H1 (cell line): Measurements from ENCODE around the gene CTAGE1. TPM values are rescaled to one million over a fixed set of nuclear protein-coding genes. Genes with fewer than 3 reads are reported as not detected.

Experiments used
- CHD7 ChIP-seq: fragments of 300-600 bp; sonication (generic); IDR thresholded peaks from 2 replicates; pipeline ENCODE4 v1.7.1; 2012; ENCODE audit warnings: low read length, moderate library complexity, mild to moderate bottlenecking, inconsistent platforms; ENCODE audit not compliant: insufficient replicate concordance
- polyA plus RNA-seq, 7 experiments: library from polyadenylated mRNA; depleted of rRNA in 3 of 7; stranded (reverse) in 5 of 7; unstranded in 2 of 7; fragments of >200 nt in 5 of 7; fragments of 200-250 nt in 2 of 7; gene quantifications; 1 replicate in 5 of 7; 2 replicates in 1 of 7; 4 replicates in 1 of 7; pipeline versions ENCODE4 v1.2.1 to v1.2.3, GENCODE V29; 2011 to 2013; ENCODE audit warnings: missing spikeins in 2 of 7, mixed read lengths in 2 of 7
- total RNA-seq: library from RNA; stranded (reverse); fragmentation: NEBNext Ultra II Directional; extraction: Animal tissue kit (Norgen Biotek cat#: 25700); gene quantifications from 2 replicates; pipeline ENCODE4 v1.2.1, GENCODE V29; 2021

The CTAGE1 gene
- total and polyA plus RNA-seq, 2 of the 8 experiments (the other 6 are each of a cell fraction or from before 2014, with no cell fraction given), result not detected

GRCh38 chr18:22433956-22434355 lies 16.2 kb upstream of the CTAGE1 start (continued):
- no peak for TF ChIP-seq CHD7
